T-helper 2 cell treated with Interferon-gamma antibody and Interleukin-4, amounts not matched to agents 5 μg/mL and 100 μg/mL, for 36 hours (primary cell): ENCODE measurements around the gene REV3L.
"Not testable (repeated sequence)": the region's sequence is repeated elsewhere in the genome, so short reads cannot be mapped to it uniquely, and the experiment has no call there.

Experiments
- DNase-seq: peaks from one replicate; pipeline ENCODE4 v3.0.0; 2021; ENCODE audit warnings: low spot score
- H3K27ac Mint-ChIP-seq: one replicate; pipeline ENCODE4 v1.8.0; 2021; ENCODE audit warnings: mild to moderate bottlenecking, mixed read lengths
- H3K27me3 Mint-ChIP-seq: one replicate; pipeline ENCODE4 v1.8.0; 2021; ENCODE audit warnings: low read depth, mixed read lengths
- H3K36me3 Mint-ChIP-seq: one replicate; pipeline ENCODE4 v1.8.0; 2021; ENCODE audit warnings: low read depth, mixed read lengths
- H3K4me1 Mint-ChIP-seq: one replicate; pipeline ENCODE4 v1.8.0; 2021; ENCODE audit warnings: low read depth, mixed read lengths
- H3K4me3 Mint-ChIP-seq: one replicate; pipeline ENCODE4 v1.8.0; 2022; ENCODE audit warnings: mild to moderate bottlenecking, moderate library complexity, mixed read lengths
- H3K9me3 Mint-ChIP-seq: one replicate; pipeline ENCODE4 v1.8.0; 2021; ENCODE audit warnings: mixed read lengths

REV3L gene

GRCh38 chr6:111515259-111515658 lies 32.2 kb upstream of the REV3L start:
- no peak overlapping the region for H3K4me3 Mint-ChIP-seq
- H3K27ac Mint-ChIP-seq: no peak overlapping the region
- no peaks in the 10 kb centered on the region for H3K9me3 Mint-ChIP-seq
- no peak for DNase-seq
- no peaks in the 10 kb centered on the region for H3K36me3 Mint-ChIP-seq
- peaks cover 5% of the 10 kb centered on the region for H3K4me1 Mint-ChIP-seq
- no peaks in the 10 kb centered on the region for H3K27me3 Mint-ChIP-seq

GRCh38 chr6:111514531-111514930 lies 31.5 kb upstream of the REV3L start:
- not testable (repeated sequence) for DNase-seq, H3K4me3 Mint-ChIP-seq, H3K27ac Mint-ChIP-seq, H3K36me3 Mint-ChIP-seq, H3K4me1 Mint-ChIP-seq, H3K9me3 Mint-ChIP-seq, H3K27me3 Mint-ChIP-seq

GRCh38 chr6:111507219-111507618 lies 24.2 kb upstream of the REV3L start:
- peaks cover 15% of the 10 kb centered on the region for H3K36me3 Mint-ChIP-seq
- H3K9me3 Mint-ChIP-seq, H3K4me3 Mint-ChIP-seq, H3K27ac Mint-ChIP-seq, H3K27me3 Mint-ChIP-seq, DNase-seq: not testable (repeated sequence)
- peaks cover 12% of the 10 kb centered on the region for H3K4me1 Mint-ChIP-seq

GRCh38 chr6:111505498-111505897 lies 22.5 kb upstream of the REV3L start:
- H3K27me3 Mint-ChIP-seq, DNase-seq, H3K4me3 Mint-ChIP-seq, H3K9me3 Mint-ChIP-seq, H3K27ac Mint-ChIP-seq: not testable (repeated sequence)
- Mint-ChIP-seq H3K4me1 (peaks cover 12% of the 10 kb centered on the region), H3K36me3 (peaks cover 17% of the 10 kb centered on the region)

DNA sequence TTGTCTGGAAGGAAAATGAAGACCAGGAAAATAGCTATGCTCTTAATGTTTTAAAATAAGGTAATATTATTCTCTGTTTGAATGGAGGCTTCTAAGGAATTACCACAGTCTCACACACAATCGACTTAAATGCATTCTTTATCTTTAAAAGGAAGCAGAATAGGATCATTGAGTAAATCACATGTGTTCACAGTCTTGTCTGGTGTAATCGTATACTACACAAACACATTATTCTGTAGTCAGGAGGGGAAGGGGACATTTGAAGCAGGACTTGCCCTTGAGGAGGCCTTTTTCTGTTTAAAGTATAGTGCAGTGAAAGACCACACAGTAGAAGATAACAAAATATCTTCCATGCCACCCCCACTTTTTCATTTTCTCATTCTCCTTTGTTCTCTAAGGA lies 20.6 kb upstream of the REV3L start:
- H3K27ac Mint-ChIP-seq: no peak overlapping the region
- H3K36me3 Mint-ChIP-seq: peaks cover 19% of the 10 kb centered on the region
- peaks cover 12% of the 10 kb centered on the region for H3K4me1 Mint-ChIP-seq
- H3K27me3 Mint-ChIP-seq: no peaks in the 10 kb centered on the region
- H3K4me3 Mint-ChIP-seq: no peak overlapping the region
- no peaks in the 10 kb centered on the region for H3K9me3 Mint-ChIP-seq
- no peak for DNase-seq

GRCh38 chr6:111503194-111503593 lies 20.2 kb upstream of the REV3L start:
- Mint-ChIP-seq H3K4me1 (peaks cover 12% of the 10 kb centered on the region), H3K4me3 (no peak overlapping the region), H3K27ac (no peak overlapping the region), H3K36me3 (peaks cover 19% of the 10 kb centered on the region), H3K27me3 (no peaks in the 10 kb centered on the region), H3K9me3 (no peaks in the 10 kb centered on the region)
- no peak for DNase-seq

DNA sequence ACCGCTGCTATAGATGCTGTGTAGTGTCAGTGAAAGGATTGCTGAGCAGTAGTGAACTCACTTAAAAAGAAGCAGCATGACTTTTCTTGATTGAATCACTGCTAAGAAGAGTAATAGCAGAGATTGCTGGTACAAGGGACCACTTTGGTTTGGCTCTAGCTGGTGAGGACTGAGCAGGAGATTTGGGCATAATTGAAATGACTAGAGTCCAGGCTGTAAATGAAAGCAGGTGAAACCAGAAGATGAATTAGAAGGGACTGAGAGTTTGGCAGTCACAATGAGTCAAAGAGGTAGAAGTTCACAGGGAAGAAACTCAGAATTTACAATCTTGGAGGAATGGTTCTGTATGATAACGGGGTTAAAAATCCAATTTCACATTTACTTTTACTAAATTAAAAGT lies 19.1 kb upstream of the REV3L start:
- Mint-ChIP-seq H3K36me3 (peaks cover 22% of the 10 kb centered on the region), H3K27ac (no peak overlapping the region), H3K4me3 (no peak overlapping the region), H3K27me3 (no peaks in the 10 kb centered on the region), H3K9me3 (no peaks in the 10 kb centered on the region), H3K4me1 (peaks cover 12% of the 10 kb centered on the region)
- no peak for DNase-seq

GRCh38 chr6:111499269-111499793 lies 16.3 kb upstream of the REV3L start:
- H3K4me3 Mint-ChIP-seq: no peak overlapping the region
- no peaks in the 10 kb centered on the region for H3K9me3 Mint-ChIP-seq
- H3K36me3 Mint-ChIP-seq: peaks cover 10% of the 10 kb centered on the region
- peaks cover 7% of the 10 kb centered on the region for H3K4me1 Mint-ChIP-seq
- no peak for DNase-seq
- no peaks in the 10 kb centered on the region for H3K27me3 Mint-ChIP-seq
- H3K27ac Mint-ChIP-seq: no peak overlapping the region

GRCh38 chr6:111494951-111495635 lies 12.1 kb upstream of the REV3L start:
- Mint-ChIP-seq H3K27ac (no peak overlapping the region), H3K36me3 (peaks cover 8% of the 10 kb centered on the region), H3K9me3 (no peaks in the 10 kb centered on the region), H3K4me3 (no peak overlapping the region), H3K4me1 (peaks cover 9% of the 10 kb centered on the region), H3K27me3 (no peaks in the 10 kb centered on the region)
- DNase-seq: no peak

DNA sequence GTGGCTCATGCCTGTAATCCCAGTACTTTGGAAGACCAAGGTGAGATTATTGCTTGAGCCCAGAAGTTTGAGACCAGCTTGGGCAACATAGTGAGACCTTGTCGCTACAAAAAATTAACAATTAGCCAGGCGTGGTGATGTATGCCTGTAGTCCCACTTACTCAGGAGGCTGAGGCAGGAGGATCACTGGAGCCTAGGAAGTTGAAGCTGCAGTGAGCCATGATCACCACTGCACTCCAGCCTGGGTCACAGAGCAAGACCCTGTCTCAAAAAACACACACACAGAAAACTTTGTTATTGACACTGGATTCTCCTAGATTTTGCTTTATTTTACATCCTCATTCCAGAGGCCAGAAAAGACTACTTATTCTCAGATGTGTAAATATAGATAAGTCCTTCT lies 9.5 kb upstream of the REV3L start:
- Mint-ChIP-seq H3K4me3 (no peak overlapping the region), H3K9me3 (no peaks in the 10 kb centered on the region), H3K27me3 (no peaks in the 10 kb centered on the region), H3K36me3 (peaks cover 11% of the 10 kb centered on the region), H3K4me1 (peaks cover 13% of the 10 kb centered on the region), H3K27ac (no peak overlapping the region)
- DNase-seq: no peak

DNA sequence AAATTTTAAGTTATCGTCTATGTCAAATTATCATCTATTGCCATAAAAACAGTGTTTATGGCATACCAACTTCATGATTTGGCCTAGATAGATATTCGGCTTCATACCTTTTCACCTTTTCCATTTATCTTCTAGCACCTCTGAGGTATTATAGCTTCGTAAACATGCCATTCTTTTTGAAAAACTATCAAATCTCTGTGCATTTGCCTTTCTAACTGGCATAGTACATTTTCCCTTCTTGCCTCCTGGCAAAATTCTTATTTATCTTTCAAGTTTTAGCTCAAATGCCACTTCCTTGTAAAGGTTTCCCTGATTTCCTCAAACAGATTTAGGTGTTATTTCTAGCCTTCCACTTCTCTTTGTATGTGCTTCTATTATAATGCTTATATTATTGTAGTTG lies 7.0 kb upstream of the REV3L start:
- H3K36me3 Mint-ChIP-seq: peaks cover 19% of the 10 kb centered on the region
- no peak overlapping the region for H3K27ac Mint-ChIP-seq
- no peak for DNase-seq
- peaks cover 9% of the 10 kb centered on the region for H3K9me3 Mint-ChIP-seq
- H3K27me3 Mint-ChIP-seq: no peaks in the 10 kb centered on the region
- no peak overlapping the region for H3K4me3 Mint-ChIP-seq
- peaks cover 31% of the 10 kb centered on the region for H3K4me1 Mint-ChIP-seq

DNA sequence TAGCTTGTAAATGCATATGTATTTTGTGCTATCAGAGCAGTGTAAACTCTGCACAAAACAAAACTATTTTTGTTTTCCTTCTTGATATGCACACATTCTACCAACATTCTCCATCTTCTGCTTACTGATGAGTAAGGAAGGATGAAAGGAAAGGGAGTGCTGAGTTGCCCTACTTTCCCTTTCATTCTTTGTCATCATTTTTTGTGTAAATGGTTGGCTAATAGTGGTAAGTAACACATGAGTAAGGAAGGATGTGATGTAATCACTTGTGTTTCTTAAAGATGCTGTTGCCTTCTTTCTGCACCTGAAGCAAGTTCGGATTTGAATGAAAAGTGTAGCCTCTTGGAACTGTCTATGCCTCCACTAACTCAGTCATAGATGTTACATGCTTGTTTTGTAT lies 4.6 kb upstream of the REV3L start:
- H3K27ac Mint-ChIP-seq: peak overlapping the region; percentile 87
- peaks cover 16% of the 10 kb centered on the region for H3K36me3 Mint-ChIP-seq
- H3K4me1 Mint-ChIP-seq: peaks cover 34% of the 10 kb centered on the region
- H3K4me3 Mint-ChIP-seq: peak overlapping the region; percentile 57
- H3K27me3 Mint-ChIP-seq: no peaks in the 10 kb centered on the region
- H3K9me3 Mint-ChIP-seq: peaks cover 9% of the 10 kb centered on the region
- peak; percentile 23 for DNase-seq

DNA sequence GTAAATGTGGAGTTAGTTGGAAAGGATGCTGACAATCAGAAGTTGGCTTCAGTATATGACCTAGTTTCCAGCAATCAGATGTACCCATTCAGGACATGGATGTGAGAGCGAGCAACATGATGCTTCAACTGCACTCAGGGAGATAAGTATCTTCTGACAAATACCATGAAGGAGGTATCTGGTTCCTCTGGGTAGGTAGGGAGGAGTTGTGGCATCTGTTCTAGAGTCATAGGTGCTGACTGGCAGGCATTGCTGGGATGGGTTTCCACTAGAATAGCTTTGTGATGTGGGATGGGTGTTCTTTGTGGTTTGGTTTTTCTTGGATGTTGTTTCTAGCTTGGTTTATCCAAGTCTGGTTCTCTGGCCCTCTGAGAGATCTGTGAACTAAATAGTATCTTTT lies 3.9 kb upstream of the REV3L start:
- peaks cover 9% of the 10 kb centered on the region for H3K9me3 Mint-ChIP-seq
- H3K4me3 Mint-ChIP-seq: peak overlapping the region; percentile 33
- peak overlapping the region; percentile 87 for H3K27ac Mint-ChIP-seq
- DNase-seq: peak; percentile 40
- no peaks in the 10 kb centered on the region for H3K27me3 Mint-ChIP-seq
- H3K36me3 Mint-ChIP-seq: peaks cover 18% of the 10 kb centered on the region
- peaks cover 35% of the 10 kb centered on the region for H3K4me1 Mint-ChIP-seq

DNA sequence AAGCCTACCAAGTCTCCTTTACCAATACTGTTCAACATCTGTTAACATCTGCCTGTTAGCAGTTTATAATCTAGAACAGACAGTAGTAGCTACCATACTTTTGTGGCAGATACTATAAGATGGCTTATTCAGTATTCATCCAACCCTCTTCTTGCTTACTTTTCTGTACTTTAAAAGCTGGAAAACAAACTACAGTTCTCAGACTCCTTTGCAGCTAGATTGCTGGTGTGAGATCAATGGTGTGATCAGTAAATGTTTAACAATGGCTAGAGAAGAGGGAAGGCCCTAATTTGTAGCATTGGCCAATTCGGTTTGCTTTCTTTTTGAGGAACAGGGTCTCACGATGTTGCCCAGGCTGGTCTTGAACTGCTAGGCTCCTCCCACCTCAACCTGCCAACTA lies 3.5 kb upstream of the REV3L start:
- peak overlapping the region; percentile 33 for H3K4me3 Mint-ChIP-seq
- H3K27ac Mint-ChIP-seq: peak overlapping the region; percentile 87
- peaks cover 38% of the 10 kb centered on the region for H3K4me1 Mint-ChIP-seq
- H3K27me3 Mint-ChIP-seq: no peaks in the 10 kb centered on the region
- no peak for DNase-seq
- peaks cover 9% of the 10 kb centered on the region for H3K9me3 Mint-ChIP-seq
- peaks cover 21% of the 10 kb centered on the region for H3K36me3 Mint-ChIP-seq

GRCh38 chr6:111485342-111485741 lies 2.3 kb upstream of the REV3L start:
- peak overlapping the region; percentile 72 for H3K27ac Mint-ChIP-seq
- peaks cover 21% of the 10 kb centered on the region for H3K36me3 Mint-ChIP-seq
- H3K4me3 Mint-ChIP-seq: peak overlapping the region; percentile 74
- H3K4me1 Mint-ChIP-seq: peaks cover 44% of the 10 kb centered on the region
- no peak for DNase-seq
- peaks cover 9% of the 10 kb centered on the region for H3K9me3 Mint-ChIP-seq
- H3K27me3 Mint-ChIP-seq: no peaks in the 10 kb centered on the region
